ENCODE data around the gene PPM1E. TPM values are rescaled to one million over a fixed set of nuclear protein-coding genes. Genes with fewer than 3 reads are reported as not detected.

The PPM1E gene
- total RNA-seq, 3 donors from 2014 or later (not counting 1 experiment from before 2014, with no cell fraction given), result not detected

- Histone ChIP-seq H3K4me3 (ENCODE audit: low read length) (no peak overlapping the region), H3K27me3 (ENCODE audit: control insufficient read depth, insufficient read depth, low read length) (no peaks in the 10 kb centered on the region), H3K9me3 (ENCODE audit: control insufficient read depth, insufficient read depth, low read length) (no peaks in the 10 kb centered on the region), H3K4me1 (ENCODE audit: control insufficient read depth, insufficient read depth, low read length) (no peaks in the 10 kb centered on the region), H3K27ac (ENCODE audit: low read length) (no peak overlapping the region), H3K36me3 (ENCODE audit: control insufficient read depth, insufficient read depth, low read length) (no peaks in the 10 kb centered on the region)
- intact Hi-C loops (cut with micrococcal nuclease), result no loop called here
- H3K9me3 Mint-ChIP-seq, result no peaks in the 10 kb centered on the region
- H3K4me3 Mint-ChIP-seq, result no peak overlapping the region
- TF ChIP-seq CTCF (IDR thresholded peaks at IDR 0.05), result no peak
- no peaks in the 10 kb centered on the region for H3K36me3 Mint-ChIP-seq
- H3K27ac Mint-ChIP-seq, result no peak overlapping the region
- ATAC-seq (no peak), DNase-seq (no peak)
- peaks cover 0 to 17% of the 10 kb centered on the region in 2 donors for H3K27me3 Mint-ChIP-seq (ENCODE audit: low read depth in 2 of 2)
- no peaks in the 10 kb centered on the region for H3K4me1 Mint-ChIP-seq
These were observed 119.6 kb downstream of the PPM1E start for GRCh38 chr17:58875261-58875660.

GRCh38 chr17:58884161-58884560, 128.5 kb downstream of the PPM1E start:
- intact Hi-C loops (cut with micrococcal nuclease), result no loop called here

GRCh38 chr17:58886514-58886913, 130.9 kb downstream of the PPM1E start:
- no peak overlapping the region for H3K4me3 ChIP-seq (ENCODE audit: low read length)

More at GRCh38 chr17:58884161-58884560, 128.5 kb downstream of the PPM1E start:
- ATAC-seq, result no peak
- H3K4me1 ChIP-seq (ENCODE audit: control insufficient read depth, insufficient read depth, low read length), result no peaks in the 10 kb centered on the region
- Mint-ChIP-seq H3K9me3 (no peaks in the 10 kb centered on the region), H3K4me1 (no peaks in the 10 kb centered on the region), H3K27ac (no peak overlapping the region), H3K4me3 (no peak overlapping the region), H3K27me3 (ENCODE audit: low read depth in 2 of 2) (peaks cover 14 to 22% of the 10 kb centered on the region in 2 donors), H3K36me3 (no peaks in the 10 kb centered on the region)
- H3K27me3 ChIP-seq (ENCODE audit: control insufficient read depth, insufficient read depth, low read length), result peaks cover 6% of the 10 kb centered on the region
- H3K4me3 ChIP-seq (ENCODE audit: low read length), result no peak overlapping the region
- H3K9me3 ChIP-seq (ENCODE audit: control insufficient read depth, insufficient read depth, low read length), result no peaks in the 10 kb centered on the region
- H3K27ac ChIP-seq (ENCODE audit: low read length), result no peak overlapping the region
- no peak for TF ChIP-seq CTCF (IDR thresholded peaks at IDR 0.05)
- no peaks in the 10 kb centered on the region for H3K36me3 ChIP-seq (ENCODE audit: control insufficient read depth, insufficient read depth, low read length)
- 100% methylated on average over 1 of the region's 1 CpG for whole genome bisulfite sequencing (ENCODE audit: insufficient coverage)
- DNase-seq, result no peak

More at GRCh38 chr17:58886514-58886913, 130.9 kb downstream of the PPM1E start:
- no peaks in the 10 kb centered on the region for H3K36me3 Mint-ChIP-seq
- intact Hi-C loops (cut with micrococcal nuclease), result no loop called here
- H3K27me3 Mint-ChIP-seq (ENCODE audit: low read depth in 2 of 2), result peaks cover 14 to 22% of the 10 kb centered on the region in 2 donors
- no peak for TF ChIP-seq CTCF (IDR thresholded peaks at IDR 0.05)
- no peak overlapping the region for H3K27ac Mint-ChIP-seq
- H3K27ac ChIP-seq (ENCODE audit: low read length), result no peak overlapping the region
- peaks cover 6% of the 10 kb centered on the region for H3K27me3 ChIP-seq (ENCODE audit: control insufficient read depth, insufficient read depth, low read length)
- no peaks in the 10 kb centered on the region for H3K9me3 Mint-ChIP-seq
- H3K4me1 ChIP-seq (ENCODE audit: control insufficient read depth, insufficient read depth, low read length), result no peaks in the 10 kb centered on the region
- H3K36me3 ChIP-seq (ENCODE audit: control insufficient read depth, insufficient read depth, low read length), result no peaks in the 10 kb centered on the region
- ATAC-seq (no peak), DNase-seq (no peak)
- H3K9me3 ChIP-seq (ENCODE audit: control insufficient read depth, insufficient read depth, low read length), result no peaks in the 10 kb centered on the region
- H3K4me3 Mint-ChIP-seq, result no peak overlapping the region
- 95% methylated on average over 1 of the region's 1 CpG for WGBS (ENCODE audit: insufficient coverage)
- H3K4me1 Mint-ChIP-seq, result no peaks in the 10 kb centered on the region
